ENCODE data around the gene EHF. TPM values are rescaled to one million over a fixed set of nuclear protein-coding genes. Genes with fewer than 3 reads are reported as not detected.

EHF gene
- polyA plus RNA-seq, 1 donor from 2014 or later = 0.17 TPM

- Histone ChIP-seq H3K27ac (ENCODE audit: low read length) (no peak overlapping the region), H3K9ac (ENCODE audit: low read length) (no peak overlapping the region), H3K4me3 (ENCODE audit: low read length) (no peak overlapping the region), H4K20me1 (ENCODE audit: insufficient read depth) (no peaks in the 10 kb centered on the region), H3K9me2 (ENCODE audit: insufficient read depth, low read length) (no peaks in the 10 kb centered on the region), H2AFZ (ENCODE audit: low read depth, low read length) (no peak overlapping the region), H3K4me2 (ENCODE audit: low read length) (no peak overlapping the region), H3K36me3 (ENCODE audit: insufficient read depth, low read length) (no peaks in the 10 kb centered on the region), H3K27me3 (ENCODE audit: insufficient read depth, low read depth, low read length) (no peaks in the 10 kb centered on the region), H3K79me2 (replicated peaks; ENCODE audit: insufficient read depth, low read length) (no peaks in the 10 kb centered on the region), H3K9me3 (ENCODE audit: low read length) (no peaks in the 10 kb centered on the region), H3F3A (ENCODE audit: insufficient read depth, low read length, poor library complexity, severe bottlenecking) (no peaks in the 10 kb centered on the region)
- TF ChIP-seq POLR2AphosphoS5 (IDR thresholded peaks at IDR 0.05) (no peak), EZH2 (IDR thresholded peaks at IDR 0.05; ENCODE audit: borderline replicate concordance, insufficient read depth, low read length, poor library complexity, severe bottlenecking) (no peak), CTCF (IDR thresholded peaks at IDR 0.05; ENCODE audit: poor library complexity, severe bottlenecking) (no peak), RAD21 (conservative IDR thresholded peaks at IDR 0.05) (no peak), EP300 (conservative IDR thresholded peaks at IDR 0.05; ENCODE audit: poor library complexity, severe bottlenecking) (no peak), SMC3 (conservative IDR thresholded peaks at IDR 0.05; ENCODE audit: poor library complexity) (no peak), TAF1 (IDR thresholded peaks at IDR 0.05; ENCODE audit: low read depth) (no peak), MXI1 (conservative IDR thresholded peaks at IDR 0.05; ENCODE audit: poor library complexity, severe bottlenecking) (no peak)
- TF ChIP-seq, protein P1, sequence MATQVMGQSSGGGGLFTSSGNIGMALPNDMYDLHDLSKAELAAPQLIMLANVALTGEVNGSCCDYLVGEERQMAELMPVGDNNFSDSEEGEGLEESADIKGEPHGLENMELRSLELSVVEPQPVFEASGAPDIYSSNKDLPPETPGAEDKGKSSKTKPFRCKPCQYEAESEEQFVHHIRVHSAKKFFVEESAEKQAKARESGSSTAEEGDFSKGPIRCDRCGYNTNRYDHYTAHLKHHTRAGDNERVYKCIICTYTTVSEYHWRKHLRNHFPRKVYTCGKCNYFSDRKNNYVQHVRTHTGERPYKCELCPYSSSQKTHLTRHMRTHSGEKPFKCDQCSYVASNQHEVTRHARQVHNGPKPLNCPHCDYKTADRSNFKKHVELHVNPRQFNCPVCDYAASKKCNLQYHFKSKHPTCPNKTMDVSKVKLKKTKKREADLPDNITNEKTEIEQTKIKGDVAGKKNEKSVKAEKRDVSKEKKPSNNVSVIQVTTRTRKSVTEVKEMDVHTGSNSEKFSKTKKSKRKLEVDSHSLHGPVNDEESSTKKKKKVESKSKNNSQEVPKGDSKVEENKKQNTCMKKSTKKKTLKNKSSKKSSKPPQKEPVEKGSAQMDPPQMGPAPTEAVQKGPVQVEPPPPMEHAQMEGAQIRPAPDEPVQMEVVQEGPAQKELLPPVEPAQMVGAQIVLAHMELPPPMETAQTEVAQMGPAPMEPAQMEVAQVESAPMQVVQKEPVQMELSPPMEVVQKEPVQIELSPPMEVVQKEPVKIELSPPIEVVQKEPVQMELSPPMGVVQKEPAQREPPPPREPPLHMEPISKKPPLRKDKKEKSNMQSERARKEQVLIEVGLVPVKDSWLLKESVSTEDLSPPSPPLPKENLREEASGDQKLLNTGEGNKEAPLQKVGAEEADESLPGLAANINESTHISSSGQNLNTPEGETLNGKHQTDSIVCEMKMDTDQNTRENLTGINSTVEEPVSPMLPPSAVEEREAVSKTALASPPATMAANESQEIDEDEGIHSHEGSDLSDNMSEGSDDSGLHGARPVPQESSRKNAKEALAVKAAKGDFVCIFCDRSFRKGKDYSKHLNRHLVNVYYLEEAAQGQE (IDR thresholded peaks at IDR 0.05; ENCODE audit: borderline replicate concordance) = no peak
These were observed 3.2 kb downstream of the EHF start for GRCh38 chr11:34624069-34624468.

DNA sequence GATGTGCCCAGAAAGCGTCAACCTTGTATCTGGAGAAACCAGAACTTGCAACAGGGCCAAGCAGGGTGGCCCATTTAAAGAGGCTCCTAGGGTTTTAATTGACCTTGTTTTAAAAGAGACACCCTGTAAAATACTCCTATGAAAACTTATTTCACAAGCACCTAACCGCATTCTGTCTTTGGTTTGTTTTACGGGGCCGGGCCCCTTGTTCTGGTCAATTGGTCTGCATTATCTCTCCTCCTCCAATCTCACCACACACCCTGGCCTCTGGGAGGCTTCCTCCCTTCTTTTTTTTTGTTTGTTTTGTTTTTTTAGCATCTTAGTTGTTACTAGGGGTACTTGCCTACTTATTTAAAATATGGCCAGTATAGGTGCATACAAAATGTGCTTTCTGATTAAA lies 4.7 kb downstream of the EHF start:
- Histone ChIP-seq H3K9ac (ENCODE audit: low read length) (no peak overlapping the region), H3K9me3 (ENCODE audit: low read length) (no peaks in the 10 kb centered on the region), H2AFZ (ENCODE audit: low read depth, low read length) (no peak overlapping the region), H3K79me2 (replicated peaks; ENCODE audit: insufficient read depth, low read length) (no peaks in the 10 kb centered on the region), H3K27me3 (ENCODE audit: insufficient read depth, low read depth, low read length) (no peaks in the 10 kb centered on the region), H3K9me2 (ENCODE audit: insufficient read depth, low read length) (no peaks in the 10 kb centered on the region), H3K4me3 (ENCODE audit: low read length) (no peak overlapping the region), H3K36me3 (ENCODE audit: insufficient read depth, low read length) (no peaks in the 10 kb centered on the region), H3K27ac (ENCODE audit: low read length) (no peak overlapping the region), H3F3A (ENCODE audit: insufficient read depth, low read length, poor library complexity, severe bottlenecking) (no peaks in the 10 kb centered on the region), H4K20me1 (ENCODE audit: insufficient read depth) (no peaks in the 10 kb centered on the region), H3K4me2 (ENCODE audit: low read length) (no peak overlapping the region)
- TF ChIP-seq RAD21 (conservative IDR thresholded peaks at IDR 0.05) = no peak
- no peak for TF ChIP-seq SMC3 (conservative IDR thresholded peaks at IDR 0.05; ENCODE audit: poor library complexity)
- no peak for TF ChIP-seq TAF1 (IDR thresholded peaks at IDR 0.05; ENCODE audit: low read depth)
- TF ChIP-seq CTCF (IDR thresholded peaks at IDR 0.05; ENCODE audit: poor library complexity, severe bottlenecking) = no peak
- TF ChIP-seq POLR2AphosphoS5 (IDR thresholded peaks at IDR 0.05) = no peak
- TF ChIP-seq MXI1 (conservative IDR thresholded peaks at IDR 0.05; ENCODE audit: poor library complexity, severe bottlenecking) = no peak
- no peak for TF ChIP-seq EP300 (conservative IDR thresholded peaks at IDR 0.05; ENCODE audit: poor library complexity, severe bottlenecking)
- TF ChIP-seq, protein P1 (IDR thresholded peaks at IDR 0.05; ENCODE audit: borderline replicate concordance) = no peak
- no peak for TF ChIP-seq EZH2 (IDR thresholded peaks at IDR 0.05; ENCODE audit: borderline replicate concordance, insufficient read depth, low read length, poor library complexity, severe bottlenecking)
